GM12865 (cell line): ENCODE measurements around the gene LAMA5.

ENCODE experiments used
- DNase-seq: peaks from one replicate; pipeline ENCODE4 v3.0.0; 2010; ENCODE audit warnings: low read depth
- H3K4me3 ChIP-seq: 2 replicates; pipeline ENCODE4 v1.5.1; 2011; ENCODE audit warnings: mild to moderate bottlenecking, low read depth, low read length, control low read depth
- CTCF ChIP-seq: IDR thresholded peaks from 2 replicates; pipeline ENCODE4 v1.5.1; 2011; ENCODE audit warnings: low read length, control low read depth, low read depth, inconsistent platforms; ENCODE audit not compliant: insufficient read depth; ENCODE audit errors: missing control alignments

LAMA5 gene

GRCh38 chr20:62273416-62273815 is 93.7 kb downstream of the LAMA5 start:
- no peak overlapping the region for H3K4me3 ChIP-seq
- no peak for TF ChIP-seq CTCF
- no peak for DNase-seq

GRCh38 chr20:62272200-62272599 is 94.9 kb downstream of the LAMA5 start:
- H3K4me3 ChIP-seq: no peak overlapping the region
- no peak for DNase-seq
- no peak for TF ChIP-seq CTCF

GRCh38 chr20:62269871-62270270 is 97.2 kb downstream of the LAMA5 start:
- no peak overlapping the region for H3K4me3 ChIP-seq
- TF ChIP-seq CTCF: no peak
- no peak for DNase-seq

GRCh38 chr20:62269378-62269777 is 97.7 kb downstream of the LAMA5 start:
- no peak overlapping the region for H3K4me3 ChIP-seq
- no peak for DNase-seq
- TF ChIP-seq CTCF: no peak

GRCh38 chr20:62268228-62268900 is 98.7 kb downstream of the LAMA5 start:
- no peak overlapping the region for H3K4me3 ChIP-seq
- no peak for DNase-seq
- no peak for TF ChIP-seq CTCF

GRCh38 chr20:62267543-62267942 is 99.6 kb downstream of the LAMA5 start:
- no peak overlapping the region for H3K4me3 ChIP-seq
- TF ChIP-seq CTCF: no peak
- DNase-seq: no peak

GRCh38 chr20:62266851-62267250 is 100.3 kb downstream of the LAMA5 start:
- no peak for DNase-seq
- no peak overlapping the region for H3K4me3 ChIP-seq
- no peak for TF ChIP-seq CTCF
